GM12878 (cell line): ENCODE measurements around the gene DLG2. TPM values are rescaled to one million over a fixed set of nuclear protein-coding genes. Genes with fewer than 3 reads are reported as not detected.

Experiments
- ASH2L ChIP-seq: fragments of 300-600, 200-600 bp; sonication (generic); IDR thresholded peaks from 2 replicates; pipeline ENCODE4 v1.6.1; 2017; ENCODE audit warnings: low read depth, mild to moderate bottlenecking, borderline replicate concordance
- CBX3 ChIP-seq: fragments of 200-600 bp; sonication (generic); IDR thresholded peaks from 2 replicates; pipeline ENCODE4 v1.6.1; 2016; ENCODE audit warnings: low read depth, borderline replicate concordance
- CHD2 ChIP-seq: IDR thresholded peaks from 2 replicates; pipeline ENCODE4 v1.6.1; 2011; ENCODE audit warnings: low read depth, low read length, improper control_type of control experiment, borderline replicate concordance
- DPF2 ChIP-seq: fragments of 450-650 bp; IDR thresholded peaks from 2 replicates; pipeline ENCODE4 v1.6.1; 2017; ENCODE audit warnings: mild to moderate bottlenecking
- ETV6 ChIP-seq, 2 experiments: fragments of 450-650 bp in 1 of 2; IDR thresholded peaks in 1 of 2; conservative IDR thresholded peaks in 1 of 2; 2 replicates each; pipeline ENCODE4 v1.6.1; 2014; ENCODE audit warnings: antibody characterized with exemption in 1 of 2, borderline replicate concordance in 1 of 2, low read depth in 1 of 2, mild to moderate bottlenecking in 1 of 2, moderate library complexity in 1 of 2
- FOXM1 ChIP-seq: IDR thresholded peaks from 2 replicates; pipeline ENCODE4 v1.6.1; 2012; ENCODE audit warnings: low read depth, mild to moderate bottlenecking, inconsistent platforms, low read length, moderate library complexity
- GABPA ChIP-seq: IDR thresholded peaks from 2 replicates; pipeline ENCODE4 v1.6.1; 2014; ENCODE audit warnings: antibody characterized with exemption, low read depth, mild to moderate bottlenecking, inconsistent platforms
- HSF1 ChIP-seq: fragments of 150-350 bp; IDR thresholded peaks from 2 replicates; pipeline ENCODE4 v1.6.1; 2014; ENCODE audit warnings: mild to moderate bottlenecking, low read depth, low read length
- IRF4 ChIP-seq: IDR thresholded peaks from 2 replicates; pipeline ENCODE4 v1.6.1; 2011; ENCODE audit warnings: low read depth, low read length
- LARP7 ChIP-seq: fragments of 450-650 bp; IDR thresholded peaks from 2 replicates; pipeline ENCODE4 v1.6.1; 2017; ENCODE audit warnings: mild to moderate bottlenecking
- NFIC ChIP-seq: IDR thresholded peaks from 2 replicates; pipeline ENCODE4 v1.6.1; 2012; ENCODE audit warnings: low read depth, mild to moderate bottlenecking, inconsistent platforms, low read length, moderate library complexity
- RAD21 ChIP-seq: IDR thresholded peaks from 2 replicates; pipeline ENCODE4 v1.6.1; 2011; ENCODE audit warnings: mild to moderate bottlenecking, low read depth, low read length, moderate library complexity; ENCODE audit not compliant: insufficient read depth
- ZBTB40 ChIP-seq: fragments of 450-650 bp; IDR thresholded peaks from 2 replicates; pipeline ENCODE4 v1.6.1; 2016; ENCODE audit warnings: mild to moderate bottlenecking, moderate library complexity, borderline replicate concordance
- ZNF274 ChIP-seq: IDR thresholded peaks from one replicate; pipeline ENCODE4 v1.8.0; 2011; ENCODE audit not compliant: insufficient read length, insufficient read depth
- ZSCAN29 ChIP-seq: fragments of 450-650 bp; IDR thresholded peaks from 2 replicates; pipeline ENCODE4 v1.6.1; 2017; ENCODE audit warnings: mild to moderate bottlenecking, moderate library complexity
- polyA plus RNA-seq, 11 experiments: library from polyadenylated mRNA; depleted of rRNA in 4 of 11; unstranded in 6 of 11; stranded (reverse) in 5 of 11; fragments of >200 nt; fragmentation: Nextera tagmentation in 4 of 11; fragmentation: Illumina TruSeq in 1 of 11; extraction: Ambion mirVana in 4 of 11; extraction: Trizol in 1 of 11; gene quantifications; 1 replicate in 1 of 11; 2 replicates in 10 of 11; pipeline versions ENCODE4 v1.2.1 to v1.2.3, GENCODE V29; 2011 to 2016; ENCODE audit warnings: inconsistent platforms in 2 of 11, missing spikeins in 2 of 11, low read depth in 1 of 11
- total RNA-seq, 4 experiments: library from RNA; depleted of rRNA in 3 of 4; stranded (reverse); fragments of >200 nt in 3 of 4; fragmentation: Illumina TruSeq in 1 of 4; extraction: Trizol in 1 of 4; gene quantifications; 2 replicates each; pipeline versions ENCODE4 v1.2.1 to v1.2.3, GENCODE V29; 2013 to 2021
- TF ChIP-seq, protein P1 (sequence below): fragments of 450-650 bp; formaldehyde crosslinking; IDR thresholded peaks from 2 replicates; pipeline ENCODE4 v1.4.0; 2020; ENCODE audit warnings: mild to moderate bottlenecking, moderate library complexity
- TF ChIP-seq, protein P2 (sequence below): IDR thresholded peaks from 2 replicates; pipeline ENCODE4 v1.6.1; 2012; ENCODE audit warnings: low read length, inconsistent platforms
- TF ChIP-seq, protein P3 (sequence below): IDR thresholded peaks from 2 replicates; pipeline ENCODE4 v1.6.1; 2011; ENCODE audit warnings: borderline replicate concordance, low read depth, mild to moderate bottlenecking, moderate library complexity, mixed read lengths, low read length; ENCODE audit not compliant: insufficient read depth; ENCODE audit errors: extremely low read length

DLG2 gene
- total and polyA plus RNA-seq, 10 of the 15 experiments (the other 5 are each of a cell fraction or from before 2014, with no cell fraction given): 0.09 to 0.98 (median 0.35) TPM

- TF ChIP-seq HSF1 (no peak), ETV6 (conservative IDR thresholded peaks at IDR 0.05 in 1 of 2, IDR thresholded peaks at IDR 0.05 in 1 of 2; ENCODE audit: borderline replicate concordance in 1 of 2, low read depth in 1 of 2) (no peak), ZNF274 (no peak), RAD21 (no peak), GABPA (0 out of 2 replicates have a peak, but pooled peaks have one; percentile 25), DPF2 (peak; percentile 68; the same call in 1 of the 2 replicates), IRF4 (peak; percentile 49; the same call in 1 of the 2 replicates), LARP7 (no peak), NFIC (peak; percentile 77), ASH2L (no peak), ZSCAN29 (no peak), CHD2 (no peak), CBX3 (no peak), FOXM1 (0 out of 2 replicates have a peak, but pooled peaks have one; percentile 62), ZBTB40 (no peak)
- TF ChIP-seq, protein P1, sequence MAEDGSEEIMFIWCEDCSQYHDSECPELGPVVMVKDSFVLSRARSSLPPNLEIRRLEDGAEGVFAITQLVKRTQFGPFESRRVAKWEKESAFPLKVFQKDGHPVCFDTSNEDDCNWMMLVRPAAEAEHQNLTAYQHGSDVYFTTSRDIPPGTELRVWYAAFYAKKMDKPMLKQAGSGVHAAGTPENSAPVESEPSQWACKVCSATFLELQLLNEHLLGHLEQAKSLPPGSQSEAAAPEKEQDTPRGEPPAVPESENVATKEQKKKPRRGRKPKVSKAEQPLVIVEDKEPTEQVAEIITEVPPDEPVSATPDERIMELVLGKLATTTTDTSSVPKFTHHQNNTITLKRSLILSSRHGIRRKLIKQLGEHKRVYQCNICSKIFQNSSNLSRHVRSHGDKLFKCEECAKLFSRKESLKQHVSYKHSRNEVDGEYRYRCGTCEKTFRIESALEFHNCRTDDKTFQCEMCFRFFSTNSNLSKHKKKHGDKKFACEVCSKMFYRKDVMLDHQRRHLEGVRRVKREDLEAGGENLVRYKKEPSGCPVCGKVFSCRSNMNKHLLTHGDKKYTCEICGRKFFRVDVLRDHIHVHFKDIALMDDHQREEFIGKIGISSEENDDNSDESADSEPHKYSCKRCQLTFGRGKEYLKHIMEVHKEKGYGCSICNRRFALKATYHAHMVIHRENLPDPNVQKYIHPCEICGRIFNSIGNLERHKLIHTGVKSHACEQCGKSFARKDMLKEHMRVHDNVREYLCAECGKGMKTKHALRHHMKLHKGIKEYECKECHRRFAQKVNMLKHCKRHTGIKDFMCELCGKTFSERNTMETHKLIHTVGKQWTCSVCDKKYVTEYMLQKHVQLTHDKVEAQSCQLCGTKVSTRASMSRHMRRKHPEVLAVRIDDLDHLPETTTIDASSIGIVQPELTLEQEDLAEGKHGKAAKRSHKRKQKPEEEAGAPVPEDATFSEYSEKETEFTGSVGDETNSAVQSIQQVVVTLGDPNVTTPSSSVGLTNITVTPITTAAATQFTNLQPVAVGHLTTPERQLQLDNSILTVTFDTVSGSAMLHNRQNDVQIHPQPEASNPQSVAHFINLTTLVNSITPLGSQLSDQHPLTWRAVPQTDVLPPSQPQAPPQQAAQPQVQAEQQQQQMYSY (CRISPR knock-in tag): no peak
- TF ChIP-seq, protein P2, sequence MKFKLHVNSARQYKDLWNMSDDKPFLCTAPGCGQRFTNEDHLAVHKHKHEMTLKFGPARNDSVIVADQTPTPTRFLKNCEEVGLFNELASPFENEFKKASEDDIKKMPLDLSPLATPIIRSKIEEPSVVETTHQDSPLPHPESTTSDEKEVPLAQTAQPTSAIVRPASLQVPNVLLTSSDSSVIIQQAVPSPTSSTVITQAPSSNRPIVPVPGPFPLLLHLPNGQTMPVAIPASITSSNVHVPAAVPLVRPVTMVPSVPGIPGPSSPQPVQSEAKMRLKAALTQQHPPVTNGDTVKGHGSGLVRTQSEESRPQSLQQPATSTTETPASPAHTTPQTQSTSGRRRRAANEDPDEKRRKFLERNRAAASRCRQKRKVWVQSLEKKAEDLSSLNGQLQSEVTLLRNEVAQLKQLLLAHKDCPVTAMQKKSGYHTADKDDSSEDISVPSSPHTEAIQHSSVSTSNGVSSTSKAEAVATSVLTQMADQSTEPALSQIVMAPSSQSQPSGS: peak; percentile 73
- TF ChIP-seq, protein P3, sequence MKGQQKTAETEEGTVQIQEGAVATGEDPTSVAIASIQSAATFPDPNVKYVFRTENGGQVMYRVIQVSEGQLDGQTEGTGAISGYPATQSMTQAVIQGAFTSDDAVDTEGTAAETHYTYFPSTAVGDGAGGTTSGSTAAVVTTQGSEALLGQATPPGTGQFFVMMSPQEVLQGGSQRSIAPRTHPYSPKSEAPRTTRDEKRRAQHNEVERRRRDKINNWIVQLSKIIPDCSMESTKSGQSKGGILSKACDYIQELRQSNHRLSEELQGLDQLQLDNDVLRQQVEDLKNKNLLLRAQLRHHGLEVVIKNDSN: no peak
Measured at GRCh38 chr11:83970061-83970671, 1657.0 kb downstream of the DLG2 start (continued).
